Measurements from ENCODE around the gene BIN1.

BIN1 gene

DNA sequence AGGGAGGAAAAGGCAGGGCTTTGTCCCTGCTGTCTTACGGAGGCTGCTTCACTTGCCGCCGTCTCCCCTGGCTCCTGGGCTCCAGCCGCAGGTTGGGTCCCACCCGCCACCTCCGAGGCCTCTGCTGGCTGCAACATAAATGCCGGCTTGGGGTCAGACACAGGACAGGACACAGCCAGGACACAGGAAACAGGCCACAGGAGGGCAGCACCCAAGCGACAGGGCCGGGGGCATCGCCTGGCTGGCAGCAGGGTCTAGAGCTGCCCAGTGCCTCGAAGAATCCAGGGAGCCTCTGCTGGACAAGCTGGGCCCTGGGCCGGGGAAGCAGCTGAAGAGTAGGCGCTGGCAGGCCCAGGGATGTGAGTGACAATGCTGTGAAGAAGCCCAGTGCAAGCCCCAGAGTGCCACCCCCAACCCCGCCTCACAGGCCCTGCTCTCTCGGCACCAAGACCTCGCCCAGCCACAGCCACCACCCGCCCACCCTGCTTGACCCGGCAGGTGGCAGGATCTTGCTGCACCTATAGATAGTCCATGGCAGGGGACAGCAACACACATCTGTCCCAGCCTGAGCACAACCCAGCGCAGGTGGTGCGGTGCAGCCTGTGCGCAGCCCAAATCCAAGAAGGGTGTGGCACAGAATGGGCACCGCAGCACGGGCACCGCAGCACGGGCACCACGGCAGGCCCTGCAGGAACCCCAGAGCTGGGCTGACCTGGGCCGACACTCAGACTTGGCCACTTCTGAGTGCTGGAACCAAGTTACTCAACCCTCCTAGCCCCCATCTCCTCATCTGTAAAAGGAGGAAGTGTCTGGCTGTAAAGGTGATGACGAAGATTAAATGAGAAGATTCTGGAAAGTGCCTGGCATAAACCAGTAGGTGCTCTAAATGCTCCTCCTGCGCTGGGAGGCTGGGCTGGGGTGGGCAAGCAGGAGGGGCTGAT is 55.6 kb downstream of the BIN1 start:
- peak; percentile 38 for DNase-seq (ENCODE audit: low spot score)
- in situ Hi-C loops (cut with MboI; ENCODE audit: low pct_unique_long_range_greater_than_20kb, low sequenced_read_pairs, unreplicated experiment) = no loop called here
- TF ChIP-seq, protein P1, sequence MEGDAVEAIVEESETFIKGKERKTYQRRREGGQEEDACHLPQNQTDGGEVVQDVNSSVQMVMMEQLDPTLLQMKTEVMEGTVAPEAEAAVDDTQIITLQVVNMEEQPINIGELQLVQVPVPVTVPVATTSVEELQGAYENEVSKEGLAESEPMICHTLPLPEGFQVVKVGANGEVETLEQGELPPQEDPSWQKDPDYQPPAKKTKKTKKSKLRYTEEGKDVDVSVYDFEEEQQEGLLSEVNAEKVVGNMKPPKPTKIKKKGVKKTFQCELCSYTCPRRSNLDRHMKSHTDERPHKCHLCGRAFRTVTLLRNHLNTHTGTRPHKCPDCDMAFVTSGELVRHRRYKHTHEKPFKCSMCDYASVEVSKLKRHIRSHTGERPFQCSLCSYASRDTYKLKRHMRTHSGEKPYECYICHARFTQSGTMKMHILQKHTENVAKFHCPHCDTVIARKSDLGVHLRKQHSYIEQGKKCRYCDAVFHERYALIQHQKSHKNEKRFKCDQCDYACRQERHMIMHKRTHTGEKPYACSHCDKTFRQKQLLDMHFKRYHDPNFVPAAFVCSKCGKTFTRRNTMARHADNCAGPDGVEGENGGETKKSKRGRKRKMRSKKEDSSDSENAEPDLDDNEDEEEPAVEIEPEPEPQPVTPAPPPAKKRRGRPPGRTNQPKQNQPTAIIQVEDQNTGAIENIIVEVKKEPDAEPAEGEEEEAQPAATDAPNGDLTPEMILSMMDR (IDR thresholded peaks at IDR 0.05; ENCODE audit: extremely low read depth, insufficient read depth, missing control alignments) = no peak

DNA sequence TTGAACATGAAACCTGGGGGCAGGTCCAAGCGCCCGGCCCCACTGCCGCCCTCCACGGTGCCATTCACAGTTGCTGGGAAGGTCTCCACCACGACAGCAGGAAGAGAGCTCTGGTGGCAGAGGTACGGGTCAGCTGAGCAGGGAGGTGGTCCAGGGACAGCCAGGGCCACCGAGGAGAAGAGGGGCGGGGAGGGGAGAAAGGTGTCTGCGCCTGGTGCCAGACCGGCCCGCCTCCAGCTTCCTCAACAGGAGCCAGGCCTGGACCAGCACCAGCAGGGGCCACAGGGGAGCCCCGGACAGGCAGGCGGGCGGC is 56.2 kb downstream of the BIN1 start:
- no peak for DNase-seq (ENCODE audit: low spot score)
- TF ChIP-seq, protein P1 (IDR thresholded peaks at IDR 0.05; ENCODE audit: extremely low read depth, insufficient read depth, missing control alignments) = no peak
- in situ Hi-C loops (cut with MboI; ENCODE audit: low pct_unique_long_range_greater_than_20kb, low sequenced_read_pairs, unreplicated experiment) = no loop called here

DNA sequence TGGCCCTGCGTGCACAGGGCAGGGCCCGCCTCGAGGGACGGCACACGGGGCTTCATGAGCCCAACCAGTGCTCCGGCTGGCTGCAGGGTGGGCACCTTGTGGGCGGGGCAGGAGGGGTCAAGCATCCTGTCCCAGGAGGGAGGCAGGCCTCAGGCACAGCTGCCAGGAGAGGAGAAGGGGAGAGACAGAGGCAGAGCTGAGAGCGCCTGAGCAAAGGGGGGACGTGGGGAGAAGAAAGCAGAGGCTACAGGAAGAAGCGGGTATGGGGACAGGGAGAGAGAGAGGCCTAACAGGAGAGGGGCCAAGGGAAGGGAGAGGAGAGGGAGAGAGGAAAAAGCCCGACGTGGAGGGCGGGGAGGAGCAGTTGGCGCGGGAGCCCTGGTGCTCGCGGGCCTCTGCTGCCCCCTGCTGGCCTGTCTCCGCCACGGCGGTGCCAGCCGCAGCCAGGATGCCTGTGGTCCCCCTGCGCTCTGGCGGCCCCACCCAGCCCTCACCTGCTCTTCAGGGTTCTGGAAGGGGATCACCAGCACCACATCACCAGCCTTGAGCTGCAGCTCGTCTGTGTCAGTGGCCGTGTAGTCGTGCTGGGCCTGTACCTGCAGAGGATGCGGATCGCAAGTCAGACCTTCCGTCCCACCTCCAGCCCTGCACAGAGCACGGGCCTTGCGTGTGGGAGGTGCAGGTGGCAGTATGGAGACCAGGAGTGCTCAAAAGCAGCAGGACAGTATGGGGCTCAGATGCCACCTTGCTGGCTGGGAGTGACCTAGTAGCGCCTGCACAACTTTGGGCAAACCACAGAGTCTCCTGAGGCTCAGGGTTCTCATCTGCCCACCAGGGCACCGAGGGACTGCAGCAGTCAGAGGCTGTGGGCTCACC is 56.8 kb downstream of the BIN1 start:
- peak; percentile 94 for DNase-seq (ENCODE audit: low spot score)
- TF ChIP-seq, protein P1 (IDR thresholded peaks at IDR 0.05; ENCODE audit: extremely low read depth, insufficient read depth, missing control alignments) = peak; percentile 98
- in situ Hi-C loops (cut with MboI; ENCODE audit: low pct_unique_long_range_greater_than_20kb, low sequenced_read_pairs, unreplicated experiment) = no loop called here

DNA sequence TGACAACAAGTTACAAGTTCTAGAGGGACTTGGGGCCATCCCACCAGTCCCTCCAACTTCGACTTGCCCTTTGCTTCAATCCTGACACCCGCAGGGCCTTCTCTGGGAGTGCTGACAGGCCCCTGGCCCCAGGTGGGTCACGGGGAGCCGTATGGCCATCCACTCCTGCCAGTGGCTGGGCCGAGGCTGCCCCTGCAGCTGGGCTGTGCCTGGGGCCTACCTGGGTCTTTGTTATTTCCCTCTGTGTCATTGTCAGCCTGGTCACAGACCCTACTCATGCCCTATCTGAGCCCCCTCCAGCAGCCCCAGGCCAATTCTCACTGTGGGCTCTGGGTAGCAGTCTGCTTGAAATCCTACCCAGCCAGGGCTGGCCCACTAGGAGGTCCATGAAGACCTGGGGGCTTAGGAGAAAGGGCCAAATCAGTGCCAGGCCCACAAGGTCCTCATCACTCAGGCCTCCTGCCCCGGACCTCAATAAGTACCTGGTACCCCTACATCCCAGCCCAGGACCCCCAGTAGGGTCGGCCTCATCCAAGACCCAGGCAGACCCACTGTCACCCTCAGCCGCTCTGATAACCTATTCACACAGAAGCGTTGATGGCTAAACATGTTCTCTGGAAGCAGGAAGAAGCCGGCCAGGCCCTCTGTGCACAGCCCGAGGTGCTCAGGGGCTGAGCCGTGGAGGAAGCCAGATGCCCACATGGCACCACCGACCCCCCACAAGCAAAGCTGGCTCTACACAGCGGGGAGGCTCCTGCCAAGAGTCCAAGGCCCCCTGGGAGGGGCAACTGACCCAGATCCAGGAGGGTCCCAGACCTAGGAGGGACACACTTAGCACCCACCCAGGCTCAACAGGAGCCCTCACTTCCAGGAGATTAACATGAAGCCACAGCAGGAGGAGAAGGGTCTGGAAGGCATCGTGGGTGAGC is 57.7 kb downstream of the BIN1 start:
- DNase-seq (ENCODE audit: low spot score) = peak; percentile 36
- TF ChIP-seq, protein P1 (IDR thresholded peaks at IDR 0.05; ENCODE audit: extremely low read depth, insufficient read depth, missing control alignments) = no peak
- in situ Hi-C loops (cut with MboI; ENCODE audit: low pct_unique_long_range_greater_than_20kb, low sequenced_read_pairs, unreplicated experiment) = no loop called here

DNA sequence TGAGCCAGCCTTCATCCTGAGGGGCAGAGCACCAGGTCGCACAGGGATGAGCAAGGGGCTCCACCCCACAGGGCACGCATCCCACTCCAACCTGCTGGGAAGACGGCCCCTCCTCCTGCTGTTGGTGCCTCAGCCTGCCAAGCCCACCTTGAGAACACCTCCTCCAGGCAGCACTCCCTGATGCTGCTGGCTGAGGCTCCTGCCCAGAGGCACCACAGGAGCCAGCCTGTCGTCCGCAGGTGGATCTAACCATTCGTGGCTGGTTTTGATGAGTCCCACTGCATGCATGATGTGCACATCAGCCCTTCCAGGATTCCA is 58.4 kb downstream of the BIN1 start:
- in situ Hi-C loops (cut with MboI; ENCODE audit: low pct_unique_long_range_greater_than_20kb, low sequenced_read_pairs, unreplicated experiment) = no loop called here
- TF ChIP-seq, protein P1 (IDR thresholded peaks at IDR 0.05; ENCODE audit: extremely low read depth, insufficient read depth, missing control alignments) = no peak
- DNase-seq (ENCODE audit: low spot score) = peak; percentile 25
